HL-60 (cell line): ENCODE data around the gene RSAD1.

Experiments
- DNase-seq, 2 experiments: peaks; one replicate each; pipeline ENCODE4 v3.0.0-alpha.2; 2010 to 2020; ENCODE audit warnings: low read depth in 1 of 2, low spot score in 1 of 2
- H3K27ac ChIP-seq: fragments of 250-450 bp; sonication (Bioruptor Pico); replicated peaks from 2 replicates; pipeline ENCODE4 v1.5.1; 2020; ENCODE audit warnings: mild to moderate bottlenecking, moderate library complexity
- H3K27me3 ChIP-seq: fragments of 250-450 bp; sonication (Bioruptor Pico); 2 replicates; pipeline ENCODE4 v1.5.1; 2021; ENCODE audit warnings: mild to moderate bottlenecking, moderate library complexity; ENCODE audit not compliant: insufficient read depth, poor library complexity, severe bottlenecking
- H3K4me3 ChIP-seq: replicated peaks from 2 replicates; pipeline ENCODE4 v1.5.1; 2011; ENCODE audit warnings: mild to moderate bottlenecking, control low read depth, low read length; ENCODE audit not compliant: insufficient read depth
- CTCF ChIP-seq: IDR thresholded peaks from one replicate; pipeline ENCODE4 v1.5.1; 2011; ENCODE audit warnings: low read length, control low read depth, inconsistent platforms; ENCODE audit not compliant: insufficient read depth
- GABPA ChIP-seq: IDR thresholded peaks from 2 replicates; pipeline ENCODE4 v1.6.1; 2012; ENCODE audit warnings: low read depth
- POLR2AphosphoS5 ChIP-seq: IDR thresholded peaks from 2 replicates; pipeline ENCODE4 v1.6.1; 2012; ENCODE audit warnings: low read depth
- SPI1 ChIP-seq: IDR thresholded peaks from 2 replicates; pipeline ENCODE4 v1.6.1; 2012; ENCODE audit warnings: low read depth, mild to moderate bottlenecking, borderline replicate concordance
- TF ChIP-seq, protein P1 (sequence below): IDR thresholded peaks from 2 replicates; pipeline ENCODE4 v1.6.1; 2012; ENCODE audit warnings: low read depth; ENCODE audit not compliant: insufficient replicate concordance

RSAD1 gene

GRCh38 chr17:50527949-50528474, 49.4 kb downstream of the RSAD1 start:
- DNase-seq: no peak
- H3K4me3 ChIP-seq: no peak overlapping the region
- TF ChIP-seq CTCF (no peak), SPI1 (no peak), POLR2AphosphoS5 (no peak)
- TF ChIP-seq, protein P1, sequence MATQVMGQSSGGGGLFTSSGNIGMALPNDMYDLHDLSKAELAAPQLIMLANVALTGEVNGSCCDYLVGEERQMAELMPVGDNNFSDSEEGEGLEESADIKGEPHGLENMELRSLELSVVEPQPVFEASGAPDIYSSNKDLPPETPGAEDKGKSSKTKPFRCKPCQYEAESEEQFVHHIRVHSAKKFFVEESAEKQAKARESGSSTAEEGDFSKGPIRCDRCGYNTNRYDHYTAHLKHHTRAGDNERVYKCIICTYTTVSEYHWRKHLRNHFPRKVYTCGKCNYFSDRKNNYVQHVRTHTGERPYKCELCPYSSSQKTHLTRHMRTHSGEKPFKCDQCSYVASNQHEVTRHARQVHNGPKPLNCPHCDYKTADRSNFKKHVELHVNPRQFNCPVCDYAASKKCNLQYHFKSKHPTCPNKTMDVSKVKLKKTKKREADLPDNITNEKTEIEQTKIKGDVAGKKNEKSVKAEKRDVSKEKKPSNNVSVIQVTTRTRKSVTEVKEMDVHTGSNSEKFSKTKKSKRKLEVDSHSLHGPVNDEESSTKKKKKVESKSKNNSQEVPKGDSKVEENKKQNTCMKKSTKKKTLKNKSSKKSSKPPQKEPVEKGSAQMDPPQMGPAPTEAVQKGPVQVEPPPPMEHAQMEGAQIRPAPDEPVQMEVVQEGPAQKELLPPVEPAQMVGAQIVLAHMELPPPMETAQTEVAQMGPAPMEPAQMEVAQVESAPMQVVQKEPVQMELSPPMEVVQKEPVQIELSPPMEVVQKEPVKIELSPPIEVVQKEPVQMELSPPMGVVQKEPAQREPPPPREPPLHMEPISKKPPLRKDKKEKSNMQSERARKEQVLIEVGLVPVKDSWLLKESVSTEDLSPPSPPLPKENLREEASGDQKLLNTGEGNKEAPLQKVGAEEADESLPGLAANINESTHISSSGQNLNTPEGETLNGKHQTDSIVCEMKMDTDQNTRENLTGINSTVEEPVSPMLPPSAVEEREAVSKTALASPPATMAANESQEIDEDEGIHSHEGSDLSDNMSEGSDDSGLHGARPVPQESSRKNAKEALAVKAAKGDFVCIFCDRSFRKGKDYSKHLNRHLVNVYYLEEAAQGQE: no peak
- H3K27me3 ChIP-seq: peaks cover 11% of the 10 kb centered on the region
- no peak overlapping the region for H3K27ac ChIP-seq

- peaks cover 28% of the 10 kb centered on the region for H3K27me3 ChIP-seq
- no peak for DNase-seq
- TF ChIP-seq POLR2AphosphoS5 (no peak), CTCF (no peak), GABPA (no peak), SPI1 (no peak)
- TF ChIP-seq, protein P1: no peak
- no peak overlapping the region for H3K27ac ChIP-seq
- no peak overlapping the region for H3K4me3 ChIP-seq
Observed at GRCh38 chr17:50529849-50530248, 51.2 kb downstream of the RSAD1 start.

DNA sequence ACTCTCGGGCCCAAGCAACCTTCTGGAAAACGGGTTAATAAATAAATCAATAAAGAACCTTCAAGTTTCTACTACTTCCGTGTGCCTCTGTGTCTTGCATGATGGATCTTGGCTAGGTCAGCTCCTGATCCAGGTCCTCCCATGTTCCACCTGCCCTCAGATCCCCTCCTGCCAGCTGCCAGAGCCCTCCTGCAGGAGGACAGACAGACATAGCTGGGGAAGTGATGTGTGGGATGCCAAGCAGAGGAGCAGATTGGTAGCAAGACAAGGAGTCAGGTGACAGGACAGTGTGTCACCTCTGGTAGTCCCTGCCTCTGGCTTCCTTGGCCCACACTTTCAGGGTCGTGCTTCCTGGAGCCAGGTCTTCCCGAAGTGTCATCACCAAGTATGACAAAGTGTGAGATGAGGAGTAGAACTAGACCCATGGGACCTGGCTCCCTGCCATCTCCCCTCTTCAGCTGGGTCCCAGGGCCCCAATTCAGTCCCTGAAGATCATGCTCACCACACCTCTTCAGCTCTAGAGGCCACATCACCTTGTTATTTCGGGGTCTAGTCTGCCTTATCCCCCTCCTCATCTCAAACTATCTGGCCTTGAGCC, 52.9 kb downstream of the RSAD1 start:
- H3K4me3 ChIP-seq: no peak overlapping the region
- DNase-seq: no peak
- H3K27ac ChIP-seq: no peak overlapping the region
- TF ChIP-seq CTCF (no peak), POLR2AphosphoS5 (no peak)
- TF ChIP-seq, protein P1: no peak
- peaks cover 31% of the 10 kb centered on the region for H3K27me3 ChIP-seq
